ENCODE results near the gene FAM117A. TPM values are rescaled to one million over a fixed set of nuclear protein-coding genes. Genes with fewer than 3 reads are reported as not detected.

Gene FAM117A
- total RNA-seq, 1 experiment from 2014 or later: 41.5 TPM

GRCh38 chr17:49777563-49777962 is 13.6 kb upstream of the FAM117A start:
- POLR2A ChIA-PET: interaction anchor here (1.2 to 1.5 kb wide), 2 partner anchors 10 to 14 kb away, joined by 5 to 11 read pairs; partner anchors contain the start of gene FAM117A
- intact Hi-C loops (cut with micrococcal nuclease; ENCODE audit: unreplicated experiment): no loop called here

GRCh38 chr17:49776551-49777300 is 12.8 kb upstream of the FAM117A start:
- CTCF ChIA-PET: interaction anchor here (0.7 to 3.5 kb wide), 6 partner anchors 13 to 209 kb away, joined by 3 to 16 read pairs (median 8); partner anchors contain the start of genes FAM117A and SLC35B1

More at GRCh38 chr17:49777563-49777962, 13.6 kb upstream of the FAM117A start:
- Mint-ChIP-seq H3K4me3 (ENCODE audit: unreplicated experiment) (no peak overlapping the region), H3K27me3 (ENCODE audit: insufficient read depth, unreplicated experiment) (peaks cover 14% of the 10 kb centered on the region), H3K27ac (ENCODE audit: unreplicated experiment) (no peak overlapping the region), H3K9me3 (ENCODE audit: unreplicated experiment) (no peaks in the 10 kb centered on the region), H3K4me1 (ENCODE audit: low read depth, unreplicated experiment) (no peaks in the 10 kb centered on the region), H3K36me3 (ENCODE audit: insufficient read depth, unreplicated experiment) (no peaks in the 10 kb centered on the region)
- DNase-seq: no peak
- Histone ChIP-seq H3K4me3 (ENCODE audit: low read depth, low read length) (no peak overlapping the region), H3K9me3 (no peaks in the 10 kb centered on the region), H3K4me1 (peaks cover 4% of the 10 kb centered on the region; the same call in 1 of the 2 replicates), H3K36me3 (ENCODE audit: control insufficient read depth, insufficient read depth, low read length) (no peaks in the 10 kb centered on the region), H3K27me3 (replicated peaks; ENCODE audit: control insufficient read depth, insufficient read depth, low read length) (no peaks in the 10 kb centered on the region)
- TF ChIP-seq CTCF (IDR thresholded peaks at IDR 0.05; ENCODE audit: insufficient read depth in 1 of 2, low read depth in 1 of 2, low read length in 1 of 2, severe bottlenecking in 1 of 2, unreplicated experiment in 1 of 2): no peak
- BruUV-seq (replicated peaks): no TSS peak
- CTCF ChIA-PET: interaction anchor here (1.5 to 3.5 kb wide), 3 partner anchors 14 to 210 kb away, joined by 5 to 16 read pairs (median 8); partner anchors contain the start of gene FAM117A

More at GRCh38 chr17:49776551-49777300, 12.8 kb upstream of the FAM117A start:
- H3K27me3 Mint-ChIP-seq (ENCODE audit: insufficient read depth, unreplicated experiment): peaks cover 14% of the 10 kb centered on the region
- intact Hi-C loops (cut with micrococcal nuclease; ENCODE audit: unreplicated experiment): no loop called here
- BruUV-seq (replicated peaks): no TSS peak
- no peaks in the 10 kb centered on the region for H3K9me3 Mint-ChIP-seq (ENCODE audit: unreplicated experiment)
- Histone ChIP-seq H3K27me3 (replicated peaks; ENCODE audit: control insufficient read depth, insufficient read depth, low read length) (no peaks in the 10 kb centered on the region), H3K36me3 (ENCODE audit: control insufficient read depth, insufficient read depth, low read length) (no peaks in the 10 kb centered on the region), H3K9me3 (no peaks in the 10 kb centered on the region), H3K4me3 (ENCODE audit: low read depth, low read length) (no peak overlapping the region), H3K4me1 (peaks cover 4% of the 10 kb centered on the region; the same call in 1 of the 2 replicates)
- H3K4me3 Mint-ChIP-seq (ENCODE audit: unreplicated experiment): no peak overlapping the region
- POLR2A ChIA-PET: interaction anchor here (1.2 to 1.5 kb wide), 2 partner anchors 11 to 13 kb away, joined by 5 to 11 read pairs; partner anchors contain the start of gene FAM117A
- H3K36me3 Mint-ChIP-seq (ENCODE audit: insufficient read depth, unreplicated experiment): no peaks in the 10 kb centered on the region
- no peak for DNase-seq
- no peaks in the 10 kb centered on the region for H3K4me1 Mint-ChIP-seq (ENCODE audit: low read depth, unreplicated experiment)
- TF ChIP-seq CTCF (IDR thresholded peaks at IDR 0.05; ENCODE audit: insufficient read depth in 1 of 2, low read depth in 1 of 2, low read length in 1 of 2, severe bottlenecking in 1 of 2, unreplicated experiment in 1 of 2): no peak
- no peak overlapping the region for H3K27ac Mint-ChIP-seq (ENCODE audit: unreplicated experiment)

Data from Caco-2 (cell line).